ENCODE data around the gene HDAC7.

- TF ChIP-seq POLR2AphosphoS5 (IDR thresholded peaks at IDR 0.05; ENCODE audit: low read depth, low read length) (no peak), POLR2A (IDR thresholded peaks at IDR 0.05; ENCODE audit: low read depth, low read length) (no peak), POU2F2 (IDR thresholded peaks at IDR 0.05; ENCODE audit: low read depth, low read length) (no peak)
These were observed 31.7 kb upstream of the HDAC7 start for GRCh38 chr12:47851303-47851952.
